HepG2 (cell line): ENCODE measurements around the gene PARD3.

ENCODE experiments used
- CTCF ChIP-seq: sonication (generic); formaldehyde crosslinking; IDR thresholded peaks from 2 replicates; pipeline ENCODE4 v1.5.0; 2020; ENCODE audit warnings: mild to moderate bottlenecking, missing genetic modification reagents, moderate library complexity
- ZNF572 ChIP-seq: sonication (generic); formaldehyde crosslinking; IDR thresholded peaks from 2 replicates; pipeline ENCODE4 v1.5.1; 2020; ENCODE audit warnings: mild to moderate bottlenecking, missing genetic modification reagents

GRCh38 chr10:34768261-34768971, 46.7 kb downstream of the PARD3 start:
- TF ChIP-seq CTCF (CRISPR knock-in tag) (no peak), ZNF572 (no peak)
